GM19035 (cell line): ENCODE data around the gene CDH12.
"Not testable (repeated sequence)": the region's sequence is repeated elsewhere in the genome, so short reads cannot be mapped to it uniquely, and the experiment has no call there.

Source experiments
- ATAC-seq: cut with Tn5 transposase; IDR thresholded peaks from one replicate; pipeline ENCODE4 v1.9.1; 2021; ENCODE audit not compliant: unreplicated experiment

The CDH12 gene

GRCh38 chr5:22053195-22053594 lies 799.9 kb downstream of the CDH12 start:
- no peak for ATAC-seq

- ATAC-seq = no peak
Measured at GRCh38 chr5:22051881-22052280, 801.3 kb downstream of the CDH12 start.

GRCh38 chr5:22050931-22051330 lies 802.2 kb downstream of the CDH12 start:
- no peak for ATAC-seq

- ATAC-seq = no peak
Measured at GRCh38 chr5:22044229-22044628, 808.9 kb downstream of the CDH12 start.

- ATAC-seq = no peak
Measured at GRCh38 chr5:22036061-22036460, 817.1 kb downstream of the CDH12 start.

GRCh38 chr5:22033066-22033465 lies 820.1 kb downstream of the CDH12 start:
- no peak for ATAC-seq

- ATAC-seq = no peak
Measured at GRCh38 chr5:22023784-22024183, 829.4 kb downstream of the CDH12 start.

- not testable (repeated sequence) for ATAC-seq
Measured at GRCh38 chr5:22012893-22013292, 840.3 kb downstream of the CDH12 start.

GRCh38 chr5:22010808-22011207 lies 842.3 kb downstream of the CDH12 start:
- not testable (repeated sequence) for ATAC-seq

- not testable (repeated sequence) for ATAC-seq
Measured at GRCh38 chr5:22001097-22001496, 852.0 kb downstream of the CDH12 start.

- not testable (repeated sequence) for ATAC-seq
Measured at GRCh38 chr5:21985799-21986198, 867.3 kb downstream of the CDH12 start.

GRCh38 chr5:21951571-21951970 lies 901.6 kb downstream of the CDH12 start:
- ATAC-seq = not testable (repeated sequence)

GRCh38 chr5:21931116-21931515 lies 922.0 kb downstream of the CDH12 start:
- ATAC-seq = no peak

GRCh38 chr5:21919414-21920022 lies 933.6 kb downstream of the CDH12 start:
- peak; percentile 99 for ATAC-seq

- no peak for ATAC-seq
Measured at GRCh38 chr5:21918451-21918850, 934.7 kb downstream of the CDH12 start.

GRCh38 chr5:21910731-21911130 lies 942.4 kb downstream of the CDH12 start:
- ATAC-seq = no peak

GRCh38 chr5:21895766-21896350 lies 957.3 kb downstream of the CDH12 start:
- no peak for ATAC-seq

- ATAC-seq = no peak
Measured at GRCh38 chr5:21893161-21893560, 960.0 kb downstream of the CDH12 start.

GRCh38 chr5:21889581-21889980 lies 963.6 kb downstream of the CDH12 start:
- no peak for ATAC-seq

GRCh38 chr5:21882074-21882745 lies 970.9 kb downstream of the CDH12 start:
- ATAC-seq = no peak

- ATAC-seq = no peak
Measured at GRCh38 chr5:21880164-21880563, 973.0 kb downstream of the CDH12 start.

GRCh38 chr5:21862986-21863385 lies 990.2 kb downstream of the CDH12 start:
- no peak for ATAC-seq
